Esophagus mucosa (tissue), 1 donor: Measurements from ENCODE around the gene LIPG. TPM values are rescaled to one million over a fixed set of nuclear protein-coding genes. Genes with fewer than 3 reads are reported as not detected.
A peak's percentile ranks its signal among the peaks of the same experiment; 100 is the strongest.

Experiments used
- ATAC-seq: fragments of 200-7000 bp; cut with Tn5 transposase; one replicate; pipeline ENCODE4 v1.9.1; 2020
- total RNA-seq: library from RNA; stranded (reverse); gene quantifications from one replicate; pipeline ENCODE4 v1.2.4, GENCODE V29; 2023
- donor health status: DM: yes; HTN: yes; CAD: no.

Gene LIPG
- total RNA-seq, 1 donor from 2014 or later: 8.6 TPM

DNA sequence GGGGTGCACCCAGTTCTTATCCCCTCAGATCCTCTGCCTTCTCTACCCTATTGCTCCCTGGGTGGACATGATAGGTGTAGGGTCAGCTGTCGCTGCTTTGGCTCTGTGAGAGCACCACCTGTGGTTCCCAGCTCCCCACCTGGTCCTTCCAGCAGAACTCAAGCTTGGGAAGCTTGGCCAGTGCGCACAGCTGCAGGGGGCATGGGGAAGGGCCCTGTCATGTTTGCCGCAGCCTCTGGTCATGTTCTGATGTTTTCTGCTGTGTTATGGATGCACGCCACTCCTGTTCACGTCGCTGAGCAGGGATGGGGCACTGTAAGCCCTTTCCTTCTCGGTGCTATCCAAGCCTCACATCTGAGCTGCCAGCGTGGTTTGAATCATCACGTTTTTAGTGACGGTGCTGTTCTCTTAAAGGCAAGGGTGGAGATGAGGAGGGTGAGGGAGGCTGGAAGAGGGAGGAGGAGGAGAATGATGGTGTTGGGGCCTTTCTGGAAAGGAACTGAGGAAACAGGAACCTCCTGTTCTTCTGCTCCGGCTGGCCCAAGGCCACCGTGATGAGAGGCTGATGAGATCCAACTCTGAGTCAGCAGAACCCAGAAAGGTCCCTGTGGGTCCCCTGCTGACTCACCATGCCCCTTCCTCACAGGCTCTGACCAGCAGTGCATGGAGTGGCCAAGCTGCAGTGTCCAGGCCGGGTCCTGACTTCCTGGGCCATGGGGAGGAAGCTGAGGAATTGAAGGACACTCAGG is 78.0 kb downstream of the LIPG start:
- peak; percentile 75 for ATAC-seq

- ATAC-seq: no peak
These were observed 78.9 kb downstream of the LIPG start for GRCh38 chr18:49640741-49641140.

GRCh38 chr18:49645196-49645595 is 83.3 kb downstream of the LIPG start:
- no peak for ATAC-seq

- ATAC-seq: no peak
These were observed 84.0 kb downstream of the LIPG start for GRCh38 chr18:49645841-49646351.

GRCh38 chr18:49646873-49647272 is 85.0 kb downstream of the LIPG start:
- ATAC-seq: no peak

GRCh38 chr18:49647496-49648168 is 85.8 kb downstream of the LIPG start:
- no peak for ATAC-seq

DNA sequence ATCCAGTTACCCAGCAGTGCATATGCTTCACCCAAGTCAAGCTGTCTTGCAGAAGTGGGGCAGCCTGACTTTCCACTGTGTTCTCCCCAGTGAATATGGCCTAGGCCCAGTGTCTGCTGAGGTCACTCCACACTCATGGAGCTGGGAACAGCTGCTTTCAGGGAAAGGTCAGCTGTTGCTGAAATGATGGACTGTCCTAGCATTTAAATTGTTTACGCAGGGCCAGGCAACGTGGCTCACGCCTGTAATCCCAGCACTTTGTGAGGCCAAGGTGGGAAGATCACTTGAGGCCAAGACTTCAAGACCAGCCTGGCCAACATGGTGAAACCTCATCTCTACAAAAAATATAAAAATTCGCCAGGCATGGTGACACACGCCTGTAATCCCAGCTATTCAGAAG is 86.5 kb downstream of the LIPG start:
- ATAC-seq: no peak

Other genes starting within 250 kb of the LIPG start
- gene DYM, start 101.4 kb upstream of the LIPG start, total RNA-seq: 39.4 TPM
- 25.5 TPM for gene C18orf32, start 74.8 kb upstream of the LIPG start, total RNA-seq
- gene RPL17, start 69.6 kb upstream of the LIPG start, total RNA-seq: 1,480 TPM